ENCODE data around the gene ADGRA1.
"Not testable (repeated sequence)": the region's sequence is repeated elsewhere in the genome, so short reads cannot be mapped to it uniquely, and the experiment has no call there.

ADGRA1 gene

DNA sequence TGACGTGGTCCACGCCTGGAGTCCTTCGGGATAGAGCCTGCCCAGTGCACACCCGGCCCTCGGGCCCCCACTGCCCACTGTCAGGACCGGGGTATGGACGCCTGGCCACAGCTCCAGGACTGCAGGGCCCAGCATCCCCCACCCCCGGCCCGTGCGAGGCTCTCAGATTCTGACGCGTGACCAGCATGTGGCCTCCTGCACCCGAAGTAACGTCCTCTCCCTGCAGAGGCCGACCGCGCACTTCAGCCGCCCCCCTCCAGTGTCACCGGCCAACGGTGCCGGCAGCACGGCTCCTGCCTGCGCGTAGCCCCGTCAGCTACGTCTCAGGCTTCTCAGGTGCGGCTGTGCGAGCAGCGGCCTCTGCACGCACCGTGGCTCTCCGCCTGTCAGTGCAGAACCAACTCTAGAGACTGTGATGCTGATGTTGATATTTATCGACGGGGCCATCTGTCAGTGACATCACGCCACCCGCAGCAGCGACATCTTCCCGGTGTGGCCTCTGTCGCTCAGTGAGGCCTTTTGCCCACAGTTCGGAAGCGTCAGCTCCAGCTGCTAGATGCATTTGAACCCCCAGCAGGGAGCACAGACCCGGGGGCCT, 40.1 kb upstream of the ADGRA1 start:
- no peak for DNase-seq (ENCODE audit: low read depth)
- no peak overlapping the region for H3K4me3 ChIP-seq (ENCODE audit: control insufficient read depth, low read depth, low read length)
- TF ChIP-seq, protein P1, sequence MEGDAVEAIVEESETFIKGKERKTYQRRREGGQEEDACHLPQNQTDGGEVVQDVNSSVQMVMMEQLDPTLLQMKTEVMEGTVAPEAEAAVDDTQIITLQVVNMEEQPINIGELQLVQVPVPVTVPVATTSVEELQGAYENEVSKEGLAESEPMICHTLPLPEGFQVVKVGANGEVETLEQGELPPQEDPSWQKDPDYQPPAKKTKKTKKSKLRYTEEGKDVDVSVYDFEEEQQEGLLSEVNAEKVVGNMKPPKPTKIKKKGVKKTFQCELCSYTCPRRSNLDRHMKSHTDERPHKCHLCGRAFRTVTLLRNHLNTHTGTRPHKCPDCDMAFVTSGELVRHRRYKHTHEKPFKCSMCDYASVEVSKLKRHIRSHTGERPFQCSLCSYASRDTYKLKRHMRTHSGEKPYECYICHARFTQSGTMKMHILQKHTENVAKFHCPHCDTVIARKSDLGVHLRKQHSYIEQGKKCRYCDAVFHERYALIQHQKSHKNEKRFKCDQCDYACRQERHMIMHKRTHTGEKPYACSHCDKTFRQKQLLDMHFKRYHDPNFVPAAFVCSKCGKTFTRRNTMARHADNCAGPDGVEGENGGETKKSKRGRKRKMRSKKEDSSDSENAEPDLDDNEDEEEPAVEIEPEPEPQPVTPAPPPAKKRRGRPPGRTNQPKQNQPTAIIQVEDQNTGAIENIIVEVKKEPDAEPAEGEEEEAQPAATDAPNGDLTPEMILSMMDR (conservative IDR thresholded peaks at IDR 0.05; ENCODE audit: control insufficient read depth, insufficient read depth, low read depth, low read length), result no peak

DNA sequence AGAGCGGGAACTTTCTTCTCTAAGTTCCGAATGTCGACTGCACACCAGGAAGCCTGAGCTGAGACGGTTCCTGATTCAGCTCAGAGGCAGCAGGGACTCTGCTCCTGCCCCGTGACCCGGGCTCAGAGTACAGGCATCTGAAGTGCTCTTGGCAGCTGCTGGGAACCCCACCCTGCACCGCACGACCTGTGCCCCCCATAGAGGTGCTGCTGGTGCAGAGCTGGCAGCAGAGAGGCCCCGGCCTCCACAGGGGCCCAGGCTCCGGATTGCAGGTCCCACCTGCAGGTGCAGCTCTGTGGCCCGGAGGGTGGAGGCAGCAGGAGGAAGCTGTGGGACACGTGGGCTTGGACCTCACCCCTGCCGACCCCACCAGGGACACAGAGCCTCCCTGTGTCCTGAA, 39.5 kb upstream of the ADGRA1 start:
- no peak overlapping the region for H3K4me3 ChIP-seq (ENCODE audit: control insufficient read depth, low read depth, low read length)
- TF ChIP-seq, protein P1 (conservative IDR thresholded peaks at IDR 0.05; ENCODE audit: control insufficient read depth, insufficient read depth, low read depth, low read length), result no peak
- DNase-seq (ENCODE audit: low read depth), result no peak

DNA sequence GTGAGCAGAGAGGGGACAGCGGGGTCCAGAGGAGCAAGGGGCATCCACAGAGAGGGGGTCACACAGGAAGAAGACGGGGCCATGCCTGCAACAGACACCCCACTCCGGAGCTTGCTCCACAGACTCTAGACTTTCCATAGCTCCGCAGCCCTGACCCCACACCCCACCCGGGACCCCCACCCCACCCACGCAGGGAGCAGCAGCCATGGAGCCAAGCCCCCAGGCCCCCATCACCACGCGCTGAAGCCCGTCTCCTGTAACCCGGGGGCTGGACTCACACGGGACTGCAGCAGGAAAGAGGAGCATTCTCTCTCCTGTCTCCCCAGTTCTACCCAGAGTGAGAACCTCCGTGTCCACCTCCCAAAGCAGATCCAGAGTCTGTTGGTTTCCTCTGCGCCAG, 38.8 kb upstream of the ADGRA1 start:
- DNase-seq (ENCODE audit: low read depth), result no peak
- TF ChIP-seq, protein P1 (conservative IDR thresholded peaks at IDR 0.05; ENCODE audit: control insufficient read depth, insufficient read depth, low read depth, low read length), result no peak
- no peak overlapping the region for H3K4me3 ChIP-seq (ENCODE audit: control insufficient read depth, low read depth, low read length)

DNA sequence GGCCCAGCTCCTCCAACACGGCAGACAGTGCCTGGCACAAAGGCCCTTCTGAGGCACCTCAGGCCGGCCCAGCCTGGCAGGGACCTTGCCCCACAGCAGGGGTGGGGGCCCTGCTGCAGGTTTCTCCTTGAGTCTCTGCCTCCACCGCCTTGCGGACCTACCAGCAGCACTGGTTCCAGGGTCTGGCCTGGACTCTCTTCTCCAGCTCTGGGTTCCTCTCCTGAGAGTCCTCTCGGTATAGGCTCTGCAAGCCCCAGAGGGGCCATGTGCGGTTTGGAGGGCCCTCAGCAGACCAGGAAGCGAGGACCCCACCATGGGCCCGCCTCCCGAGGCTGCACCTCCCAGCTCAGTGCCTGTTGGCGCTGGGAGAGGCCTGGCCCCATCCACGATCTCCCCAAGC, 38.1 kb upstream of the ADGRA1 start:
- TF ChIP-seq, protein P1 (conservative IDR thresholded peaks at IDR 0.05; ENCODE audit: control insufficient read depth, insufficient read depth, low read depth, low read length), result no peak
- H3K4me3 ChIP-seq (ENCODE audit: control insufficient read depth, low read depth, low read length), result no peak overlapping the region
- DNase-seq (ENCODE audit: low read depth), result no peak

DNA sequence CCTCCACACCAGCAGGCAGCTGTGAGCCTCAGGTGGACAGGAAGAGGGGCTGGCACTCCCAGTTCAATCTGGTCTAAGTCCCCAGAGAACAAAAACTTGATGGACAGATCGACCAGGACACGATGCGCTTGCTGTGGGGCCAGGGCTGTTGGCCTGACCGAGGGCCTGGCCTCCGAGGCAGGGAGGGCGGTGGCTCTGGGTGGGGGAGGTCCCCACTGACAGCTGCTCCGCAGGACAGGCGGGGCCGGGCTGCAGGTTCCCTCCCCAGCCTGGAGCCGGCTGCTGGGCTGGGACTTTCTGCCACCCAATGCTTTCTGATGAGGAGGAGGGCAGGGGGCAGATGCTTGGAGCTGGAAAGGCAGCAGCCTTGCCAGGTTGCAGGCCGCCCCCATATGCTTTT, 37.4 kb upstream of the ADGRA1 start:
- no peak for DNase-seq (ENCODE audit: low read depth)
- no peak overlapping the region for H3K4me3 ChIP-seq (ENCODE audit: control insufficient read depth, low read depth, low read length)
- TF ChIP-seq, protein P1 (conservative IDR thresholded peaks at IDR 0.05; ENCODE audit: control insufficient read depth, insufficient read depth, low read depth, low read length), result no peak

DNA sequence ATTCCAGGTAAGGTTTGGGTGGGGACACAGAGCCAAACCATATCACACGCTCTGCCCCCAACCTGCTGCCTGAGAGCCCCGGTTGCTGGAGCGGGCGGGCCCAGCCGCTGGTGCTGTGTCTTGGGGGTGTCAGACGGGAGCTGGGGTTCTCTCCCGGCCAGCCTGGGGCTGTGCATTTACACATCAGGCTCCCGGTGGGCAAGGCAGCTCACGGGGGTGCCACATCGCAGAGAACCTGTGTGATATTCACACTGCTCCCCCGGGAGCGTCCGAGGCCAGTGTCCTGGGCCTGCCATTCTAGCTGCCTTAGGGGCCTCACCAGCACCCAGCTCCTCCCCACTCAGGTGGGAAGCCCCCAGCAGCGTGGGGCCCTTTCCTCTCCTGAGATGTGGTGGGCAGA, 35.6 kb upstream of the ADGRA1 start:
- no peak for DNase-seq (ENCODE audit: low read depth)
- H3K4me3 ChIP-seq (ENCODE audit: control insufficient read depth, low read depth, low read length), result no peak overlapping the region
- TF ChIP-seq, protein P1 (conservative IDR thresholded peaks at IDR 0.05; ENCODE audit: control insufficient read depth, insufficient read depth, low read depth, low read length), result no peak

DNA sequence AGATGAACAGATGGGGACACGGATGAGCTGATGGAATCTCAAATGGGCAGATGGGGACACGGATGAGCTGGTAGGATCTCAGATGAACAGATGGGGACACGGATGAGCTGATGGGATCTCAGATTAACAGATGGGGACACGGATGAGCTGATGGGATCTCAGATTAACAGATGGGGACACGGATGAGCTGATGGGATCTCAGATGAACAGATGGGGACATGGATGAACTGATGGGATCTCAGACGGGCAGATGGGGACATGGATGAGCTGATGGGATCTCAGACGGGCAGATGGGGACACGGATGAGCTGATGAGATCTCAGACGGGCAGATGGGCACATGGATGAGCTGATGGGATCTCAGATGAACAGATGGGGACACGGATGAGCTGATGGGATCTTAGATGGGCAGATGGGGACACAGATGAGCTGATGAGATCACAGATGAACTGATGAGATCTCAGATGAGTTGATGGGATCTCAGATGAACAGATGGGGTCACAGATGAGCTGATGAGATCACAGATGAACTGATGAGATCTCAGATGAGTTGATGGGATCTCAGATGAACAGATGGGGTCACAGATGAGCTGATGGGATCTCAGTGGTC, 34.1 kb upstream of the ADGRA1 start:
- H3K4me3 ChIP-seq (ENCODE audit: control insufficient read depth, low read depth, low read length); DNase-seq (ENCODE audit: low read depth): not testable (repeated sequence)
